ENCODE data around the gene LEPR. TPM values are rescaled to one million over a fixed set of nuclear protein-coding genes. Genes with fewer than 3 reads are reported as not detected.

The LEPR gene
- total and polyA plus RNA-seq, 7 donors, result 0.46 to 24.7 (median 5.3) TPM

DNA sequence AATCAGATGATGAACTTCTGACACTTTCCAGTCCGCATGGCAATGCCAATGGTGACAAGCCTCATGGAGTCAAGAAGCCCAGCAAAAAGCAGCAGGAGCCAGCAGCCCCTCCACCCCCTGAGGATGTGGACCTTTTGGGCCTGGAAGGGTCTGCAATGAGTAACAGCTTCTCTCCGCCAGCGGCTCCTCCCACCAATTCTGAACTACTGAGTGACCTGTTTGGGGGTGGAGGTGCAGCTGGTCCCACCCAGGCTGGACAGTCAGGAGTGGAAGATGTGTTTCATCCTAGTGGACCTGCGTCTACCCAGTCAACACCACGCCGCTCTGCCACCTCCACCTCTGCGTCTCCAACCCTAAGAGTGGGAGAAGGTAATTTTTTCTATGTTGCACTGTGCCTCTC, 28.0 kb upstream of the LEPR start:
- no peak overlapping the region for H3K4me3 ChIP-seq
- H3K36me3 ChIP-seq, result no peaks in the 10 kb centered on the region
- no peak overlapping the region for H3K27ac ChIP-seq
- TF ChIP-seq POLR2AphosphoS5 (IDR thresholded peaks at IDR 0.05), result no peak
- TF ChIP-seq CTCF (IDR thresholded peaks at IDR 0.05), result no peak
- no peak for TF ChIP-seq EP300 (IDR thresholded peaks at IDR 0.05)
- TF ChIP-seq POLR2A (IDR thresholded peaks at IDR 0.05), result no peak
- no peak for DNase-seq
- WGBS, 2 donors, result 97 to 98% methylated on average over 7 of the region's 7 CpGs
- no peaks in the 10 kb centered on the region for H3K27me3 ChIP-seq
- no peaks in the 10 kb centered on the region for H3K9me3 ChIP-seq
- intact Hi-C loops (cut with DNase I), result no loop called here
- no peaks in the 10 kb centered on the region for H3K4me1 ChIP-seq

DNA sequence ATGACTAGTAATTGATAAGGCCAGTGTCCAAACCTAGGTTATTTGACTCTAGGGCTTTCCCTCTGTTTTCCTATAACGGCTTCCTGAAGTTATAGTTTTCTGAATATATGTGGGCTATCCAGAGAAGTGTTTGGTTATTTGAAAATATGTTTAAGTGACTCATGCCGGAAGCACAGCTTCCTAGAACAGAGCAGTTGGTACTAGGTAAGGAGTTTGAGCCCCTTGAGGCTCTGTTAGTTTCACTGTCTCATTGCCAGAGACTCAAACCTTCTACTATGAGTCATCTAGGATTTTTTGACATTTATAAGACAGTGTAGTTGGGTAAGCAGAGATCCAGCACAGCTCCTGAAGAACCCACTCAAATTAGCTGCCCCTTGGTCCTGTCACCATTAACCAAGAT, 27.1 kb upstream of the LEPR start:
- WGBS, 2 donors, result 84 to 89% methylated on average over 2 of the region's 2 CpGs

DNA sequence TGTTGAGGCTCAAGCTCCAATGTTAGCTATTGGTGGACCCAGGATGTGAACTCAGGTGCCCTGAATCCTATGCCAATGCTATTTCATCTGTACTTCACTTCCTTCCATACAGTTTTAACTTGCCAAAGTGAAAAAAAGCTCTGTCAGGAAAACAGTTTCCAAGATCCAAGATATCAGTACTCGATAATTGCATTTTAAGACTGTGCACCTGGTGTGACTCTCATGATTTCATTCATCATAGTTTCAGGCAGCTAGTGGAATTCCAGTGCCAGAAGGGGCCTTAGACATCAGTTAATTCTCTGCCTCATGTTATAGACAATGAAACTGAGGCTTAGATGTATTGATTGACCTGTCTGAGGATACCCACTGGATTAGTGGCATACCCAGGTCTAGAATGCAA, 26.5 kb upstream of the LEPR start:
- Histone ChIP-seq H3K27me3 (no peaks in the 10 kb centered on the region), H3K9me3 (no peaks in the 10 kb centered on the region), H3K4me3 (no peak overlapping the region), H3K36me3 (no peaks in the 10 kb centered on the region), H3K27ac (no peak overlapping the region), H3K4me1 (no peaks in the 10 kb centered on the region)
- intact Hi-C loops (cut with DNase I), result no loop called here
- DNase-seq, result no peak
- WGBS, 2 donors, result 79 to 90% methylated on average over 1 of the region's 1 CpG
- no peak for TF ChIP-seq POLR2A (IDR thresholded peaks at IDR 0.05)
- TF ChIP-seq EP300 (IDR thresholded peaks at IDR 0.05), result no peak
- TF ChIP-seq CTCF (IDR thresholded peaks at IDR 0.05), result no peak
- TF ChIP-seq POLR2AphosphoS5 (IDR thresholded peaks at IDR 0.05), result no peak

More for the DNA sequence above, 27.1 kb upstream of the LEPR start:
- no peak for DNase-seq
- Histone ChIP-seq H3K4me3 (no peak overlapping the region), H3K4me1 (no peaks in the 10 kb centered on the region), H3K27me3 (no peaks in the 10 kb centered on the region), H3K27ac (no peak overlapping the region), H3K36me3 (no peaks in the 10 kb centered on the region), H3K9me3 (no peaks in the 10 kb centered on the region)
- TF ChIP-seq POLR2A (IDR thresholded peaks at IDR 0.05) (no peak), EP300 (IDR thresholded peaks at IDR 0.05) (no peak), POLR2AphosphoS5 (IDR thresholded peaks at IDR 0.05) (no peak), CTCF (IDR thresholded peaks at IDR 0.05) (no peak)
- intact Hi-C loops (cut with DNase I), result no loop called here

DNA sequence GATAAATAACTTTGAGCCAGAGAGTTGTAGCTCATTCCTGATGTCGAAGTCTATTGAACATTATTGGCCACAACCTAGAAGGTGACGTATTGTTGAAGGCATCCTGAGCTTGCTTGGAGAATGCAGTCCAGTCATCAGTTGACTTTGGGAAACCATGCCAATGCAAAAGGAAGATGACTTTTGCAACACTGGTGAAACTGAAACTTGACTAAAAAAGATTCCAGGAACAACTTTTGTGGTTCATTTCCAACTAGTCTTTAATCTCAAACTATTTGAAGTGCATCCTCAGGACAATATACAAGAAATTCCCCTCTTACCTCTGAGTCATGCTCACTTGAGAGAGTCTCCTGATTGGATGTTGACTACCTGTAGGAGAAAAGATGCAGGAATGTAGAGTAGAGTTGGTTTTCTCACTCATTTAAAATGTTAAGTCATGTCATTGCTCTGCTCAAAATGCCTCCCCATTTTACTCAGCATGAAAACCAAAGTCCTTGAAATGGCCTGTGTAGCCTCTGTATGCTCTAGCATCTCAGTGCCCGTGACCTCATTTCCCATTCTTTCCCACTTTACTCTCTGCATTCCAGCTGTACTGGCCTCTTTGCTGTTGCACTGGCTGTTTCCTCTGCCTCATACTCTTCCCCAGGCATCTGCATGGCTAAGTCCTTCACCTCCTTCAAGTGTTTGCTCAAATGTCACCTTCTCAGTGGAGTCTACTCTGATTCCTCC, 24.4 kb upstream of the LEPR start:
- TF ChIP-seq POLR2A (IDR thresholded peaks at IDR 0.05), result no peak
- TF ChIP-seq CTCF (IDR thresholded peaks at IDR 0.05), result no peak
- no peak for TF ChIP-seq POLR2AphosphoS5 (IDR thresholded peaks at IDR 0.05)
- no peak for TF ChIP-seq EP300 (IDR thresholded peaks at IDR 0.05)
- Histone ChIP-seq H3K4me3 (no peak overlapping the region), H3K27ac (no peak overlapping the region), H3K27me3 (no peaks in the 10 kb centered on the region), H3K36me3 (no peaks in the 10 kb centered on the region), H3K9me3 (no peaks in the 10 kb centered on the region), H3K4me1 (no peaks in the 10 kb centered on the region)
- intact Hi-C loops (cut with DNase I), result no loop called here
- no peak for DNase-seq
- WGBS, 2 donors, result 90 to 92% methylated on average over 3 of the region's 3 CpGs

DNA sequence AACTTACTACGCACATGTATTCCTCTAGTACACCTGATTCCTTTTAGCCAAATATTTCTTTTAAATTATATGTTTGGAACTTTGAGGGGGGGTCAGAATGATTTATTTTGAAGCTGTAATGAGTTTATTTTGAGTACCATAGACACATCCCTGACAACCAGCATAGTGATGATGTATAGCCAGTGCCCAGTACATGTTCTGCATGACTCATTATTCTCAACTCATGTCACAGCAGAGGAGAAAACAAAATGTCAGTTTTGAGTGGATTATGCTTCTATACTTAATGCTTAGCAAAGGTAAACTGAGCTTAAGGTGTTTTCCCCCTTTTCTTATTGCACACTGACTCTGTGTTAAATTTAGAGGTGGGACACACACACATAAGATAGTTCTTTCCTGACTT, 22.4 kb upstream of the LEPR start:
- intact Hi-C loops (cut with DNase I), result no loop called here
- Histone ChIP-seq H3K27me3 (no peaks in the 10 kb centered on the region), H3K27ac (no peak overlapping the region), H3K4me1 (no peaks in the 10 kb centered on the region), H3K36me3 (no peaks in the 10 kb centered on the region), H3K4me3 (no peak overlapping the region), H3K9me3 (no peaks in the 10 kb centered on the region)
- TF ChIP-seq POLR2A (IDR thresholded peaks at IDR 0.05), result no peak
- TF ChIP-seq CTCF (IDR thresholded peaks at IDR 0.05), result no peak
- DNase-seq, result no peak
- 96 to 98% methylated on average over 1 of the region's 1 CpG for WGBS, 2 donors
